ENCODE results near the gene RBM20. TPM values are rescaled to one million over a fixed set of nuclear protein-coding genes. Genes with fewer than 3 reads are reported as not detected.

The RBM20 gene
- total and polyA plus RNA-seq, 10 of the 15 experiments (the other 5 are each of a cell fraction or from before 2014, with no cell fraction given) = 0.04 to 0.26 (median 0.15) TPM

DNA sequence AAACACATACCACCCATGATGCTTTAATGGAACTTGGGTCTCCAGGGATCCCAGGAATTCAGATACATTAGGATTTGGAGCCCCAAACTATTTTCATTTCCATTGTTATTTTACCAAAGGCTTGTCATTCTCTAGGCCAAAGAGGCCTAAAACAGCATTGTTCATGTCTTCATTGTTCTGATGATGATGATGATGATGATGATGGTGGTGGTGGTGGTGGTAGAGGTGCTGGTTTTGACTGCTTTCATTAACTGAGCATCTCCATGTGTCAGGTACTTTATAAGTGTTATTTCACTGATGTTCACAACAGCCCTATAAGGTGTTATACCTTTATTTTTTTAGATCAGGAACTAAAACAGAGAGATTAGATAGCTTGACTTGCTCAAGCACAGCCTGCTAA, 12.2 kb upstream of the RBM20 start (continued):
- TF ChIP-seq, protein P1, sequence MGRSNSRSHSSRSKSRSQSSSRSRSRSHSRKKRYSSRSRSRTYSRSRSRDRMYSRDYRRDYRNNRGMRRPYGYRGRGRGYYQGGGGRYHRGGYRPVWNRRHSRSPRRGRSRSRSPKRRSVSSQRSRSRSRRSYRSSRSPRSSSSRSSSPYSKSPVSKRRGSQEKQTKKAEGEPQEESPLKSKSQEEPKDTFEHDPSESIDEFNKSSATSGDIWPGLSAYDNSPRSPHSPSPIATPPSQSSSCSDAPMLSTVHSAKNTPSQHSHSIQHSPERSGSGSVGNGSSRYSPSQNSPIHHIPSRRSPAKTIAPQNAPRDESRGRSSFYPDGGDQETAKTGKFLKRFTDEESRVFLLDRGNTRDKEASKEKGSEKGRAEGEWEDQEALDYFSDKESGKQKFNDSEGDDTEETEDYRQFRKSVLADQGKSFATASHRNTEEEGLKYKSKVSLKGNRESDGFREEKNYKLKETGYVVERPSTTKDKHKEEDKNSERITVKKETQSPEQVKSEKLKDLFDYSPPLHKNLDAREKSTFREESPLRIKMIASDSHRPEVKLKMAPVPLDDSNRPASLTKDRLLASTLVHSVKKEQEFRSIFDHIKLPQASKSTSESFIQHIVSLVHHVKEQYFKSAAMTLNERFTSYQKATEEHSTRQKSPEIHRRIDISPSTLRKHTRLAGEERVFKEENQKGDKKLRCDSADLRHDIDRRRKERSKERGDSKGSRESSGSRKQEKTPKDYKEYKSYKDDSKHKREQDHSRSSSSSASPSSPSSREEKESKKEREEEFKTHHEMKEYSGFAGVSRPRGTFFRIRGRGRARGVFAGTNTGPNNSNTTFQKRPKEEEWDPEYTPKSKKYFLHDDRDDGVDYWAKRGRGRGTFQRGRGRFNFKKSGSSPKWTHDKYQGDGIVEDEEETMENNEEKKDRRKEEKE (IDR thresholded peaks at IDR 0.05) = no peak
- TF ChIP-seq TCF7 (IDR thresholded peaks at IDR 0.05; ENCODE audit: borderline replicate concordance) = no peak
- no peak for TF ChIP-seq KLF5 (IDR thresholded peaks at IDR 0.05; ENCODE audit: partially characterized antibody)

DNA sequence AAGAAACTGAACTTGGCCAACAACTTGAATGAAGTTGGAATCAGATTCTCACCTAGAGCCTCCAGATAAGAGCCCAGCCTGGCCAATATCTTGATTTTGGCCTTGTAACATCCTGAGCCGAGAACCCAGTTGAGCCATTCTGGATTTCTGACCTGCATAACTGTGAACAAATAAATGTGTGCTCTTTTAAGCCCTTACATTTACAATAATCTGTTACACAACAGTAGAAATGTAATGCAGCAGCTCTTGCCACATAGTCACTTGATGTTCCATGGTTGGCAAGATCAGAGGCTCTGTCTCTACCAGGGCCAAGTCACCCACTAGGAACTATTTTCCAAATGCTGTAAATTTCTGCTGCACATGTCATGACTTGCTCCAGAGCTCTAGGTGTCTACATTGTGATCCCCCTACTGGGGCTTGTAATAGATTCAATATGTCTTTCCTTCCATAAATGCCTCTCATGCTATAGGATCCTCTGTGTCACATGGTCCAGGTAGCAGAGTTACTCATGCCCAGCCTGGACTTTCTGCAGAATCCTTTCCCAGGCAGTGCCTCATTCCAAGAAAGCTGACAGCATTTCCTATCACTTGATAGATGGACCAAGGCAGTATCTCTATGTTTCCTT, 11.4 kb upstream of the RBM20 start:
- Histone ChIP-seq H3K27me3 (replicated peaks in 1 of 2; ENCODE audit: control insufficient read depth in 2 of 2, insufficient read depth in 2 of 2, low read length in 1 of 2) (no peaks in the 10 kb centered on the region), H3K36me3 (ENCODE audit: control insufficient read depth in 2 of 2, insufficient read depth in 2 of 2, low read length in 1 of 2) (no peaks in the 10 kb centered on the region), H3K4me1 (ENCODE audit: control insufficient read depth, insufficient read depth, low read length) (no peaks in the 10 kb centered on the region), H3K9ac (ENCODE audit: control insufficient read depth, insufficient read depth, low read length) (no peak overlapping the region), H4K20me1 (ENCODE audit: control insufficient read depth, insufficient read depth) (no peaks in the 10 kb centered on the region), H3K27ac (ENCODE audit: control insufficient read depth, insufficient read depth) (no peak overlapping the region), H3K4me2 (ENCODE audit: control insufficient read depth, insufficient read depth) (no peak overlapping the region), H3K79me2 (ENCODE audit: control insufficient read depth, insufficient read depth, low read length) (no peaks in the 10 kb centered on the region), H2AFZ (ENCODE audit: control insufficient read depth, low read depth, low read length) (no peak overlapping the region), H3K4me3 (no peak overlapping the region), H3K9me3 (replicated peaks; ENCODE audit: control insufficient read depth, insufficient read depth, low read length) (no peaks in the 10 kb centered on the region)
- in situ Hi-C loops (cut with MboI) (no loop called here), intact Hi-C loops (cut with micrococcal nuclease; ENCODE audit: unreplicated experiment) (no loop called here)
- 61% methylated on average over 1 of the region's 1 CpG for WGBS (ENCODE audit: insufficient coverage, insufficient replicate concordance, low lambda C conversion rate, missing lambda C conversion rate)
- ChIA-PET CTCF (interaction anchor here (1.2 to 1.5 kb wide), 2 partner anchors 33 to 39 kb away, joined by 4 to 5 read pairs; no protein-coding TSS in a partner anchor), POLR2A (no interaction called here), SMC1A (ENCODE audit: uncharacterized antibody, unreplicated experiment) (interaction anchor here (0.7 to 1.2 kb wide), 2 partner anchors 16 to 22 kb away, joined by 3 read pairs; no protein-coding TSS in a partner anchor), RAD21 (ENCODE audit: unreplicated experiment) (no interaction called here)
- TF ChIP-seq, protein P2, sequence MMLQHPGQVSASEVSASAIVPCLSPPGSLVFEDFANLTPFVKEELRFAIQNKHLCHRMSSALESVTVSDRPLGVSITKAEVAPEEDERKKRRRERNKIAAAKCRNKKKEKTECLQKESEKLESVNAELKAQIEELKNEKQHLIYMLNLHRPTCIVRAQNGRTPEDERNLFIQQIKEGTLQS (IDR thresholded peaks at IDR 0.05; ENCODE audit: borderline replicate concordance, extremely low read depth, low read depth, low read length) = no peak
- 0 out of 2 replicates have a peak, but pooled peaks have one; percentile 11 for TF ChIP-seq NFYB (IDR thresholded peaks at IDR 0.05; ENCODE audit: insufficient read depth, low read depth, low read length)
- TF ChIP-seq ZNF384 (IDR thresholded peaks at IDR 0.05; ENCODE audit: borderline replicate concordance, low read depth, low read length) = no peak
- no peak for TF ChIP-seq RUNX3 (IDR thresholded peaks at IDR 0.05; ENCODE audit: low read length)
- no TSS peak for BruUV-seq (replicated peaks)
- no peak for FAIRE-seq
- no peak for DNase-seq (ENCODE audit: low read depth, low spot score)
- ATAC-seq = no peak

All from GM12878 (cell line).